Measurements from ENCODE around the gene GPRIN3. TPM values are rescaled to one million over a fixed set of nuclear protein-coding genes. Genes with fewer than 3 reads are reported as not detected.

Gene GPRIN3
- total RNA-seq, 1 experiment from 2014 or later, result 0.48 TPM

GRCh38 chr4:89294573-89295269 lies 12.9 kb downstream of the GPRIN3 start:
- no peak overlapping the region for H3K4me2 ChIP-seq (ENCODE audit: insufficient read depth, insufficient read length, low read length)
- no peak for DNase-seq
- TF ChIP-seq CTCF (conservative IDR thresholded peaks at IDR 0.05), result no peak
- no peaks in the 10 kb centered on the region for H3K27me3 Mint-ChIP-seq (ENCODE audit: low read depth)
- no peak overlapping the region for H3K14ac ChIP-seq (ENCODE audit: insufficient read depth, low read length)
- no peaks in the 10 kb centered on the region for H4K20me1 ChIP-seq (ENCODE audit: control insufficient read depth, insufficient read depth, insufficient read length)
- no peaks in the 10 kb centered on the region for H3K79me2 ChIP-seq (ENCODE audit: insufficient read depth, low read length)
- WGBS (ENCODE audit: extremely low coverage, insufficient read length, low lambda C conversion rate), result no CpG with 5 or more reads among the region's 5 CpGs
- no peaks in the 10 kb centered on the region for H3K9me3 ChIP-seq (ENCODE audit: control insufficient read depth, low read depth, low read length)
- H3K27ac Mint-ChIP-seq, result no peak overlapping the region
- H3K27ac ChIP-seq (ENCODE audit: insufficient read length, low read depth, low read length), result no peak overlapping the region
- H3K56ac ChIP-seq (ENCODE audit: insufficient read length, low read depth, low read length), result no peak overlapping the region
- no peak overlapping the region for H2AFZ ChIP-seq (ENCODE audit: low read length)
- H3K4me1 ChIP-seq (ENCODE audit: insufficient read depth, low read length), result 0 out of 2 replicates have a peak, but pooled peaks cover 2% of the 10 kb centered on the region
- peaks cover 3 to 5% of the 10 kb centered on the region in 2 experiments for H3K4me1 Mint-ChIP-seq
- no peak overlapping the region for H2BK5ac ChIP-seq (ENCODE audit: insufficient read length, low read length)
- H3K23me2 ChIP-seq (ENCODE audit: insufficient read length, low read depth, low read length, poor library complexity, severe bottlenecking), result no peaks in the 10 kb centered on the region
- peaks cover 3 to 7% of the 10 kb centered on the region in 2 experiments; a peak in 2 of 5 replicates for H3K9me3 Mint-ChIP-seq
- H2BK15ac ChIP-seq (ENCODE audit: low read depth, low read length), result no peak overlapping the region
- H3K36me3 Mint-ChIP-seq (ENCODE audit: insufficient read depth in 1 of 3, low read depth in 3 of 3), result peaks cover 0 to 9% (median 4%) of the 10 kb centered on the region in 3 experiments; a peak in 5 of 7 replicates
- H3T11ph ChIP-seq (ENCODE audit: low read length), result no peak overlapping the region
- no peak overlapping the region for H3K9ac ChIP-seq (ENCODE audit: extremely low read depth, insufficient read length, low read length)
- H3K27me3 ChIP-seq (ENCODE audit: insufficient read depth, low read length), result no peaks in the 10 kb centered on the region
- no peak overlapping the region for H4K5ac ChIP-seq (ENCODE audit: insufficient read length, low read depth, low read length)
- no peak overlapping the region for H3K4ac ChIP-seq (ENCODE audit: low read depth, low read length)
- no peak overlapping the region for H4K8ac ChIP-seq (replicated peaks; ENCODE audit: insufficient read length, low read depth, low read length)
- no peaks in the 10 kb centered on the region for H3K79me1 ChIP-seq (ENCODE audit: insufficient read depth, low read depth, low read length, poor library complexity, severe bottlenecking)
- no peak overlapping the region for H2BK12ac ChIP-seq (ENCODE audit: insufficient read length, low read depth, low read length)
- H2AK5ac ChIP-seq (ENCODE audit: insufficient read length, low read length), result no peak overlapping the region
- no peak overlapping the region for H3K18ac ChIP-seq (ENCODE audit: insufficient read length, low read depth, low read length)
- no peak overlapping the region for H4K91ac ChIP-seq (ENCODE audit: insufficient read length, low read depth, low read length)
- no peak overlapping the region for H2BK120ac ChIP-seq (ENCODE audit: low read depth, low read length, poor library complexity, severe bottlenecking)
- H2BK20ac ChIP-seq (ENCODE audit: low read depth, low read length, poor library complexity, severe bottlenecking), result no peak overlapping the region
- H3K4me3 Mint-ChIP-seq, result no peak overlapping the region
- no peak overlapping the region for H3K23ac ChIP-seq (ENCODE audit: insufficient read length, low read depth, low read length)

Data from H9 (cell line).